ENCODE results near the gene ATR.

Gene ATR

GRCh38 chr3:142578329-142579223 lies at the start of gene ATR (continued):
- no peak for TF ChIP-seq PRDM2 (tag by site-specific recombination; IDR thresholded peaks at IDR 0.05; ENCODE audit: borderline replicate concordance)
- no peak for TF ChIP-seq ZNF266 (tag by site-specific recombination; IDR thresholded peaks at IDR 0.05; ENCODE audit: low read depth)
- TF ChIP-seq CTCF (tag by site-specific recombination; IDR thresholded peaks at IDR 0.05) = no peak; the same call in 1 of the 2 replicates
- no peak for TF ChIP-seq ZBTB49 (tag by site-specific recombination; IDR thresholded peaks at IDR 0.05; ENCODE audit: low read depth)
- TF ChIP-seq ZBTB17 (tag by site-specific recombination; IDR thresholded peaks at IDR 0.05) = peak; percentile 87
- no peak for TF ChIP-seq PRDM6 (tag by site-specific recombination; IDR thresholded peaks at IDR 0.05)
- TF ChIP-seq ZNF2 (tag by site-specific recombination; IDR thresholded peaks at IDR 0.05) = peak; percentile 90; the same call in 1 of the 2 replicates
- TF ChIP-seq ZNF747 (tag by site-specific recombination; IDR thresholded peaks at IDR 0.05) = no peak
- no peak for TF ChIP-seq ZNF404 (tag by site-specific recombination; IDR thresholded peaks at IDR 0.05)
- 0 out of 2 replicates have a peak, but pooled peaks have one; percentile 42 for TF ChIP-seq KLF17 (tag by site-specific recombination; IDR thresholded peaks at IDR 0.05)
- TF ChIP-seq ZNF558 (tag by site-specific recombination; IDR thresholded peaks at IDR 0.05) = no peak
- TF ChIP-seq ZNF600 (tag by site-specific recombination; IDR thresholded peaks at IDR 0.05) = peak; percentile 50; the same call in 1 of the 2 replicates
- peak; percentile 65; the same call in 1 of the 2 replicates for TF ChIP-seq ZBTB44 (tag by site-specific recombination; IDR thresholded peaks at IDR 0.05)
- TF ChIP-seq ZNF510 (tag by site-specific recombination; IDR thresholded peaks at IDR 0.05; ENCODE audit: insufficient replicate concordance) = no peak
- TF ChIP-seq TRIM28 (IDR thresholded peaks at IDR 0.05; ENCODE audit: borderline replicate concordance, low read length) = peak; percentile 79
- TF ChIP-seq ZNF16 (tag by site-specific recombination; IDR thresholded peaks at IDR 0.05; ENCODE audit: low read depth) = no peak
- no peak for TF ChIP-seq RBAK (tag by site-specific recombination; IDR thresholded peaks at IDR 0.05)
- no peak for TF ChIP-seq ZNF391 (tag by site-specific recombination; IDR thresholded peaks at IDR 0.05; ENCODE audit: borderline replicate concordance, low read depth)
- TF ChIP-seq ZNF174 (tag by site-specific recombination; IDR thresholded peaks at IDR 0.05) = no peak
- no peak; the same call in 1 of the 2 replicates for TF ChIP-seq ZNF639 (tag by site-specific recombination; IDR thresholded peaks at IDR 0.05)
- TF ChIP-seq ZNF530 (tag by site-specific recombination; IDR thresholded peaks at IDR 0.05; ENCODE audit: low read depth) = no peak
- no peak for TF ChIP-seq ZNF133 (tag by site-specific recombination; IDR thresholded peaks at IDR 0.05)

Measured in HEK293 (cell line).